Memory B cell (primary cell): ENCODE measurements around the gene CKMT1A.
"Not testable (repeated sequence)": the region's sequence is repeated elsewhere in the genome, so short reads cannot be mapped to it uniquely, and the experiment has no call there.

ENCODE experiments used
- ATAC-seq: fragments of 150-1000 bp; cut with Tn5 transposase; 2 replicates; pipeline ENCODE4 v1.10.0; 2021; ENCODE audit warnings: low read depth, mild to moderate bottlenecking, moderate library complexity
- DNase-seq, 2 donors: peaks; one replicate each; pipeline ENCODE4 v3.0.0; 2022; ENCODE audit warnings: low spot score in 2 of 2
- H3K27ac Mint-ChIP-seq: one replicate; pipeline ENCODE4 v1.8.0; 2022; ENCODE audit warnings: mild to moderate bottlenecking, moderate library complexity, mixed read lengths
- H3K27me3 Mint-ChIP-seq: one replicate; pipeline ENCODE4 v1.8.0; 2022; ENCODE audit warnings: mixed read lengths
- H3K36me3 Mint-ChIP-seq: one replicate; pipeline ENCODE4 v1.8.0; 2022; ENCODE audit warnings: mild to moderate bottlenecking, mixed read lengths
- H3K4me1 Mint-ChIP-seq: one replicate; pipeline ENCODE4 v1.8.0; 2022; ENCODE audit warnings: mixed read lengths
- H3K4me3 Mint-ChIP-seq: one replicate; pipeline ENCODE4 v1.8.0; 2022; ENCODE audit warnings: mild to moderate bottlenecking, moderate library complexity, mixed read lengths
- H3K9me3 Mint-ChIP-seq: one replicate; pipeline ENCODE4 v1.8.0; 2022; ENCODE audit warnings: mixed read lengths

The CKMT1A gene

DNA sequence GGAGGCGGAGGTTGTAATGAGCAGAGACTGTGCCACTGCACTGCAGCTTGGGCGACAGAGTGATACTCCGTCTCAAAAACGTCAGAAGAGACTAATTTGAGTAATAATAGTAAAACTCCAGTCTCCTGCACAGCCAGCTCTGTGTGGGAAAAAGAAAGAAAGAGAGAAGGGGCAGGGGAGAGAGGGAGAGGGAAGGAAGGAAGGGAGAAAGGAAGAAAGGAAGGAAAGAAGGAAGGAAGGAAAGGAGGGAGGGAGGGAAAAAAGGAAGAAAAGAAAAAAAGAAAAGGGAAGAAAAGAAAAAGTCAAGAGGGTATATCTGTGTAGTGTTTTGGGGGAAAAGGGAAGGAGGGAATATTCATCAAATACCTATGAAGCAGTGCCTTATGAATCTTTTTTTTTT, 29.5 kb downstream of the CKMT1A start:
- no peak for DNase-seq
- Mint-ChIP-seq H3K4me3 (no peak overlapping the region), H3K27ac (no peak overlapping the region), H3K36me3 (peaks cover 2% of the 10 kb centered on the region), H3K27me3 (peaks cover 9% of the 10 kb centered on the region), H3K4me1 (no peaks in the 10 kb centered on the region), H3K9me3 (no peaks in the 10 kb centered on the region)
- no peak for ATAC-seq

GRCh38 chr15:43726306-43726705, 32.6 kb downstream of the CKMT1A start:
- not testable (repeated sequence) for DNase-seq, H3K4me3 Mint-ChIP-seq, H3K36me3 Mint-ChIP-seq, ATAC-seq, H3K9me3 Mint-ChIP-seq, H3K4me1 Mint-ChIP-seq, H3K27ac Mint-ChIP-seq
- H3K27me3 Mint-ChIP-seq: peaks cover 13% of the 10 kb centered on the region

GRCh38 chr15:43728053-43728725, 34.5 kb downstream of the CKMT1A start:
- H3K4me1 Mint-ChIP-seq, ATAC-seq, H3K9me3 Mint-ChIP-seq, H3K36me3 Mint-ChIP-seq, DNase-seq, H3K27me3 Mint-ChIP-seq, H3K4me3 Mint-ChIP-seq, H3K27ac Mint-ChIP-seq: not testable (repeated sequence)

DNA sequence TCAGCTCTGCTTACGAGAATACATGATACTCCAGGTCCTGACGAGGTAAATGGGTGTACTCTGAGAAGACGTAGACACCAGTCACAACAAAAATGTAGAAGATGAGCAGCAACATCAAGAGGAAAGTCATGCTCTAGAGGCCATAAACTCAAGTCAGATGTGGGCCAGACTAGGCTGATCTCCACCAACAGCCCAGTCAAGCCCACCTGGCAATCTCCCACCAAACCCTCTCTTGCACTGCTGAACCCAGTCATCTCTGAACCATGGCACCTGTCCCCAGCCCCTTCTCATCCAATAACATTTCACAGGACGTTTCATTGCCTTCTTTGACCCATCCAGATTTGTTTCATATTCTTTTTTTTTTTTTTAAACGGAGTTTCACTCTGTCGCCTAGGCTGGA, 41.8 kb downstream of the CKMT1A start:
- H3K9me3 Mint-ChIP-seq: peaks cover 1% of the 10 kb centered on the region
- H3K4me3 Mint-ChIP-seq: peak overlapping the region; percentile 70
- H3K27me3 Mint-ChIP-seq: no peaks in the 10 kb centered on the region
- H3K4me1 Mint-ChIP-seq: peaks cover 8% of the 10 kb centered on the region
- no peak for DNase-seq
- peak; percentile 35 for ATAC-seq
- no peaks in the 10 kb centered on the region for H3K36me3 Mint-ChIP-seq
- H3K27ac Mint-ChIP-seq: no peak overlapping the region

- peak; percentile 78 to 87 for DNase-seq
- H3K4me1 Mint-ChIP-seq: peaks cover 23% of the 10 kb centered on the region
- H3K36me3 Mint-ChIP-seq, H3K27me3 Mint-ChIP-seq, H3K9me3 Mint-ChIP-seq: not testable (repeated sequence)
- peak within 1 kb of the TSS; percentile 98 for H3K27ac Mint-ChIP-seq
- H3K4me3 Mint-ChIP-seq: peak within 1 kb of the TSS; percentile 96
- peak; percentile 70 for ATAC-seq
Measured at GRCh38 chr15:43746245-43746902, 52.7 kb downstream of the CKMT1A start, which contains the start of gene PDIA3. PDIA3 (plus strand) TSS chr15:43746438; CDS start chr15:43746540, 102 bp downstream.

DNA sequence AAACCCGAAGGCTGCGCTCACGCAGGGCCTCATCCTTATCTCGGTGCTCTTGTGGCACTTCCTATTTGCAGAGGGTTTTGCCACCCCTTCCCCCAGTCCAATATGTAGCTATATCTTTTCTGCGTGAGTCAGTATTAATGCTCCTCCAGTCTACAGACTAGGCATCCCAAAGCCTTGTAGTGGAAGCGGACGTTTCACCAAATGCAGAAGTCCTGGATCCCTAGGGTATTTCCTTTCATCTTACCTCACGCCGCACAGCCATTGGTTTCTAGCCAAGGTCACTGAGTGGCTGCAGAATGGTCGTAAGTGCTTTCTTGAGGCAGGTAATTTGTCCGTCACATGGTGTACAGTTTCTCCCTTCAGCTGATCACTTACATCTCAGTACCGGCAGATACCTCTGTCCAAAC, 53.2 kb downstream of the CKMT1A start:
- H3K9me3 Mint-ChIP-seq, H3K27me3 Mint-ChIP-seq, H3K36me3 Mint-ChIP-seq: not testable (repeated sequence)
- H3K4me3 Mint-ChIP-seq: peak overlapping the region; percentile 96
- ATAC-seq: peak; percentile 16
- peaks cover 26% of the 10 kb centered on the region for H3K4me1 Mint-ChIP-seq
- peak; percentile 20 for DNase-seq
- peak overlapping the region; percentile 98 for H3K27ac Mint-ChIP-seq

DNA sequence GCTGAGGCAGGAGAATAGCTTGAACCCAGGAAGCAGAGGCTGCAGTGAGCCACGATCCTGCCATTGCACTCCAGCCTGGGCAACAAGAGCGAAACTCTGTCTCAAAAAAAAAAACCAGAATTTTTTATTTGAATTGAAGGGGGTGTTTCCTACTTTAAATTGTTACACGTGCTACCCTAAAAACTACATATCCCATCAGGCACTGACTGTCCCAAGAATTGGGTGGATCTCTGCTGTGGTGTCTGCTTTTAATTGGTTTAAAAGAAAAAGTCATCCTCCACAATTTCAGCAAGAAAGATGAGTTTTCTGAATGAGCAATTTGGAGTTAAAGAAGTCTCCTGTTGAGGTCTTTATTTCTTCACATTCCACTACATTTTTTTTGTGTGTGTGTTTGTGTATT, 54.7 kb downstream of the CKMT1A start:
- Mint-ChIP-seq H3K36me3 (peaks cover 10% of the 10 kb centered on the region), H3K9me3 (no peaks in the 10 kb centered on the region), H3K4me3 (peak overlapping the region; percentile 29), H3K4me1 (peaks cover 29% of the 10 kb centered on the region), H3K27ac (no peak overlapping the region), H3K27me3 (no peaks in the 10 kb centered on the region)
- no peak for DNase-seq
- ATAC-seq: no peak
